Measurements from ENCODE around the gene POLR3E. TPM values are rescaled to one million over a fixed set of nuclear protein-coding genes. Genes with fewer than 3 reads are reported as not detected.

POLR3E gene
- total and polyA plus RNA-seq, 2 donors (not counting 1 experiment from before 2014, with no cell fraction given) = 97.1 to 98.4 TPM

DNA sequence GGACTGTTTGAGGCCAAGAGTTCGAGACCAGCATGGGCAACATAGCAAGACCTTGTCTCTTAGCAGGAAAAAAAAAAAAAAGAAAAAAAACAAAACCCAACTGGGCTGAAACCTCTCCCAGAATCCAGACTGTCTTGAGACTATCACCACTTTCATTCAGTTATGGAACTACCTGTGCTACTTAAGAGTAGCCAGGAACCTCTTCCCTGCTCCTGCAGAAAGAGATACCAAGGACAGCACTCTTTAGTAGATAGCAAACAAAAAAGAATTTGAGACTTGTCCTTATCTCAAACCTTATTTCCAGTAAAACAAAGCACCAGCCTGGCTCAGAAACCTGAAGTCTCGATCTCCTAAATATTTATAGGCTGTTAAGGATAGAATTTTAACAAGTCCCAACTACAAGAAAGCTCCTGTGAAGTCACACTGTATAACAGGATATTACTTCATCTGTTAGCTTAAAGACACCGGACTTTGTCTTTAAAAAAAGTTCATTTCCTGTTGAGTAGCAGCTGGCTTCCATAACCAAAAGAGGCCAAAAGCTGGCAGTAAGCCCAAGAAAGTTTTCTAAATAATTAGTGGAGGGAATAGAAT is 72.1 kb downstream of the POLR3E start:
- WGBS (ENCODE audit: insufficient coverage) = no CpG with 5 or more reads among the region's 3 CpGs
- DNase-seq (no peak), ATAC-seq (ENCODE audit: low read depth) (no peak)
- H3K36me3 ChIP-seq (replicated peaks in 1 of 2; ENCODE audit: control extremely low read depth in 1 of 2, control insufficient read depth in 1 of 2, extremely low read depth in 1 of 2, insufficient read depth in 2 of 2, low read length in 1 of 2) = peaks cover 0 to 5% of the 10 kb centered on the region in 2 experiments
- H3K27me3 ChIP-seq (replicated peaks in 1 of 4; ENCODE audit: control extremely low read depth in 1 of 4, control insufficient read depth in 3 of 4, insufficient read depth in 4 of 4, low read length in 3 of 4) = no peaks in the 10 kb centered on the region
- H3K9me3 Mint-ChIP-seq (ENCODE audit: insufficient read depth) = no peaks in the 10 kb centered on the region
- no peak overlapping the region for H2AFZ ChIP-seq (ENCODE audit: insufficient read depth, low read depth, low read length, poor library complexity, severe bottlenecking)
- no peaks in the 10 kb centered on the region for H3K9me3 ChIP-seq (ENCODE audit: control extremely low read depth in 1 of 3, control insufficient read depth in 2 of 3, insufficient read depth in 1 of 3, low read length in 2 of 3)
- H4K20me1 ChIP-seq (ENCODE audit: control insufficient read depth, insufficient read depth, low read length, poor library complexity, severe bottlenecking) = no peaks in the 10 kb centered on the region
- H3K4me1 ChIP-seq (ENCODE audit: control insufficient read depth in 2 of 2, insufficient read depth in 2 of 2, low read length in 2 of 2) = peaks cover 8 to 10% of the 10 kb centered on the region in 2 donors
- H3K27ac Mint-ChIP-seq = no peak overlapping the region
- no peak overlapping the region for H3K9ac ChIP-seq (ENCODE audit: low read length)
- no peak for TF ChIP-seq CTCF (IDR thresholded peaks at IDR 0.05)
- TF ChIP-seq EZH2 (IDR thresholded peaks at IDR 0.05; ENCODE audit: borderline replicate concordance, insufficient read depth, low read depth, low read length, poor library complexity, severe bottlenecking) = no peak
- CTCF ChIA-PET = no interaction called here
- POLR2A ChIA-PET = no interaction called here
- peaks cover 15% of the 10 kb centered on the region for H3K4me1 Mint-ChIP-seq
- H3K27me3 Mint-ChIP-seq = no peaks in the 10 kb centered on the region
- H3K4me3 Mint-ChIP-seq = no peak overlapping the region
- no peak overlapping the region for H3K4me3 ChIP-seq (ENCODE audit: control extremely low read depth in 1 of 5, extremely low read depth in 1 of 5, insufficient read depth in 1 of 5, low read depth in 2 of 5, low read length in 4 of 5)
- peaks cover 36% of the 10 kb centered on the region for H3K79me2 ChIP-seq (ENCODE audit: control insufficient read depth, insufficient read depth, low read length)
- H3K27ac ChIP-seq (ENCODE audit: low read length in 2 of 2) = no peak overlapping the region
- intact Hi-C loops (cut with micrococcal nuclease) = no loop called here
- no peak overlapping the region for H3K4me2 ChIP-seq (replicated peaks; ENCODE audit: low read depth, low read length, poor library complexity, severe bottlenecking)

- no peaks in the 10 kb centered on the region for H3K36me3 ChIP-seq (replicated peaks in 1 of 2; ENCODE audit: control extremely low read depth in 1 of 2, control insufficient read depth in 1 of 2, extremely low read depth in 1 of 2, insufficient read depth in 2 of 2, low read length in 1 of 2)
- no peaks in the 10 kb centered on the region for H4K20me1 ChIP-seq (ENCODE audit: control insufficient read depth, insufficient read depth, low read length, poor library complexity, severe bottlenecking)
- no peak overlapping the region for H3K4me2 ChIP-seq (replicated peaks; ENCODE audit: low read depth, low read length, poor library complexity, severe bottlenecking)
- Mint-ChIP-seq H3K4me3 (no peak overlapping the region), H3K27me3 (no peaks in the 10 kb centered on the region), H3K9me3 (ENCODE audit: insufficient read depth) (no peaks in the 10 kb centered on the region), H3K27ac (no peak overlapping the region), H3K4me1 (peaks cover 20% of the 10 kb centered on the region)
- no peak overlapping the region for H3K9ac ChIP-seq (ENCODE audit: low read length)
- TF ChIP-seq EZH2 (IDR thresholded peaks at IDR 0.05; ENCODE audit: borderline replicate concordance, insufficient read depth, low read depth, low read length, poor library complexity, severe bottlenecking) (no peak), CTCF (IDR thresholded peaks at IDR 0.05) (no peak)
- POLR2A ChIA-PET = interaction anchor here (0.6 to 0.7 kb wide), 3 partner anchors 24 to 743 kb away, joined by 3 to 12 read pairs (median 6); no protein-coding TSS in a partner anchor
- no peak overlapping the region for H3K27ac ChIP-seq (ENCODE audit: low read length in 2 of 2)
- CTCF ChIA-PET = no interaction called here
- no peak for DNase-seq
- H2AFZ ChIP-seq (ENCODE audit: insufficient read depth, low read depth, low read length, poor library complexity, severe bottlenecking) = no peak overlapping the region
- peaks cover 36% of the 10 kb centered on the region for H3K79me2 ChIP-seq (ENCODE audit: control insufficient read depth, insufficient read depth, low read length)
- H3K9me3 ChIP-seq (ENCODE audit: control extremely low read depth in 1 of 3, control insufficient read depth in 2 of 3, insufficient read depth in 1 of 3, low read length in 2 of 3) = no peaks in the 10 kb centered on the region
- ATAC-seq (ENCODE audit: low read depth) = no peak
- intact Hi-C loops (cut with micrococcal nuclease) = loop anchor here (5.0 kb wide), 1 partner anchor 1213 kb away; the partner anchor contains the start of gene LDAF1
- no peaks in the 10 kb centered on the region for H3K27me3 ChIP-seq (replicated peaks in 1 of 4; ENCODE audit: control extremely low read depth in 1 of 4, control insufficient read depth in 3 of 4, insufficient read depth in 4 of 4, low read length in 3 of 4)
- no CpG with 5 or more reads among the region's 2 CpGs for whole genome bisulfite sequencing (ENCODE audit: insufficient coverage)
- H3K4me1 ChIP-seq (ENCODE audit: control insufficient read depth in 2 of 2, insufficient read depth in 2 of 2, low read length in 2 of 2) = peaks cover 12 to 13% of the 10 kb centered on the region in 2 donors
- H3K4me3 ChIP-seq (ENCODE audit: control extremely low read depth in 1 of 5, extremely low read depth in 1 of 5, insufficient read depth in 1 of 5, low read depth in 2 of 5, low read length in 4 of 5) = no peak overlapping the region
Measured at GRCh38 chr16:22370038-22370820, 73.0 kb downstream of the POLR3E start.

Data from B cell (primary cell).